H1 (cell line): ENCODE measurements around the gene CDK3. TPM values are rescaled to one million over a fixed set of nuclear protein-coding genes. Genes with fewer than 3 reads are reported as not detected.

ENCODE experiments used
- CTCF ChIA-PET: fragments of 300-600 bp; sonication (Branson Sonifier 250); formaldehyde crosslinking; loops from one replicate; lab custom pipeline; 2021; ENCODE audit not compliant: partially characterized antibody; lab: Charles Lee
- POLR2A ChIA-PET: fragments of 300-600 bp; sonication (Branson Sonifier 250); formaldehyde crosslinking; loops from one replicate; lab custom pipeline; 2021; ENCODE audit warnings: inconsistent platforms; ENCODE audit not compliant: partially characterized antibody; lab: Charles Lee
- DNase-seq, 2 experiments: peaks; one replicate each; pipeline versions ENCODE4 v3.0.0 to v3.0.0-alpha.2; 2010 to 2022; ENCODE audit warnings: low spot score in 2 of 2, low read depth in 1 of 2, mixed read lengths in 1 of 2
- FAIRE-seq: peaks from 2 replicates; lab custom pipeline; 2011; peaks lifted over from hg19 to GRCh38; lab: Jason Lieb, UNC
- H2AFZ ChIP-seq: 2 replicates; pipeline ENCODE4 v1.8.1; 2012; ENCODE audit warnings: low read length, inconsistent platforms
- H2AK5ac ChIP-seq: 2 replicates; pipeline ENCODE4 v1.6.1; 2013; ENCODE audit warnings: low read depth, low read length
- H2BK120ac ChIP-seq: replicated peaks from 2 replicates; pipeline ENCODE3; 2013; ENCODE audit warnings: low read depth, low read length, inconsistent platforms
- H2BK12ac ChIP-seq: 2 replicates; pipeline ENCODE4 v1.6.1; 2013; ENCODE audit warnings: low read depth, low read length
- H2BK15ac ChIP-seq: 2 replicates; pipeline ENCODE4 v1.6.1; 2013; ENCODE audit warnings: low read length
- H2BK20ac ChIP-seq: 2 replicates; pipeline ENCODE4 v1.6.1; 2013; ENCODE audit warnings: low read length
- H2BK5ac ChIP-seq: 2 replicates; pipeline ENCODE4 v1.6.1; 2013; ENCODE audit warnings: low read depth, low read length
- H3K14ac ChIP-seq: 2 replicates; pipeline ENCODE4 v1.6.1; 2013; ENCODE audit warnings: inconsistent platforms; ENCODE audit not compliant: insufficient read length
- H3K18ac ChIP-seq: 2 replicates; pipeline ENCODE4 v1.6.1; 2013; ENCODE audit warnings: low read length; ENCODE audit errors: extremely low read depth
- H3K23ac ChIP-seq: 2 replicates; pipeline ENCODE4 v1.6.1; 2013; ENCODE audit warnings: inconsistent platforms; ENCODE audit not compliant: insufficient read length
- H3K23me2 ChIP-seq: 2 replicates; pipeline ENCODE4 v1.6.1; 2013; ENCODE audit warnings: low read depth, low read length
- H3K27ac ChIP-seq: 2 replicates; pipeline ENCODE4 v1.6.1; 2011; ENCODE audit warnings: low read depth, low read length, inconsistent platforms
- H3K27me3 ChIP-seq, 4 experiments: replicated peaks in 1 of 4; 1 replicate in 1 of 4; 2 replicates in 3 of 4; pipeline versions ENCODE4 v1.6.1 to v1.8.1; 2011 to 2013; ENCODE audit warnings: low read length in 3 of 4, mild to moderate bottlenecking in 3 of 4, inconsistent platforms in 2 of 4, mixed read lengths in 2 of 4, moderate library complexity in 1 of 4; ENCODE audit not compliant: control insufficient read depth in 3 of 4, insufficient read depth in 3 of 4; ENCODE audit errors: extremely low read depth in 1 of 4
- H3K36me3 ChIP-seq, 4 experiments: 2 replicates each; pipeline versions ENCODE4 v1.6.1 to v1.8.1; 2011 to 2013; ENCODE audit warnings: mild to moderate bottlenecking in 4 of 4, low read length in 3 of 4, moderate library complexity in 2 of 4, control low read depth in 1 of 4, inconsistent platforms in 1 of 4; ENCODE audit not compliant: insufficient read depth in 4 of 4, control insufficient read depth in 2 of 4
- H3K4ac ChIP-seq: replicated peaks from 2 replicates; pipeline ENCODE3; 2013; ENCODE audit warnings: low read length, low read depth, mixed read lengths, inconsistent platforms; ENCODE audit not compliant: insufficient read length
- H3K4me1 ChIP-seq, 4 experiments: replicated peaks in 1 of 4; 1 replicate in 1 of 4; 2 replicates in 3 of 4; pipeline versions ENCODE4 v1.6.1 to v1.8.1; 2011 to 2013; ENCODE audit warnings: low read length in 3 of 4, inconsistent platforms in 2 of 4, mixed read lengths in 1 of 4; ENCODE audit not compliant: insufficient read depth in 4 of 4, control insufficient read depth in 3 of 4
- H3K4me2 ChIP-seq, 2 experiments: 2 replicates each; pipeline versions ENCODE4 v1.6.1 to v1.8.1; 2011 to 2013; ENCODE audit warnings: low read depth in 2 of 2, low read length in 2 of 2, control low read depth in 1 of 2, inconsistent platforms in 1 of 2, mild to moderate bottlenecking in 1 of 2; ENCODE audit not compliant: insufficient read depth in 1 of 2
- H3K4me3 ChIP-seq, 4 experiments: fragments of 200-600, 300-600 bp in 1 of 4; sonication (generic), shearing (Covaris generic), sonication (Bioruptor Twin) in 1 of 4; 2 replicates each; pipeline versions ENCODE4 v1.5.1 to v1.8.1; 2011 to 2016; ENCODE audit warnings: low read length in 4 of 4, low read depth in 3 of 4, control low read depth in 2 of 4, inconsistent platforms in 2 of 4, mild to moderate bottlenecking in 2 of 4, mixed read lengths in 1 of 4, moderate library complexity in 1 of 4; ENCODE audit not compliant: insufficient read depth in 2 of 4; ENCODE audit errors: extremely low read depth in 1 of 4
- H3K56ac ChIP-seq: replicated peaks from 2 replicates; pipeline ENCODE3; 2013; ENCODE audit warnings: low read depth, mild to moderate bottlenecking, mixed read lengths, low read length, inconsistent platforms; ENCODE audit not compliant: insufficient read length
- H3K79me1 ChIP-seq: 2 replicates; pipeline ENCODE4 v1.6.1; 2013; ENCODE audit warnings: low read depth, low read length, control low read depth
- H3K79me2 ChIP-seq, 2 experiments: 2 replicates each; pipeline versions ENCODE4 v1.6.1 to v1.8.1; 2012 to 2013; ENCODE audit warnings: low read length in 2 of 2, mild to moderate bottlenecking in 2 of 2, inconsistent platforms in 1 of 2; ENCODE audit not compliant: insufficient read depth in 2 of 2, control insufficient read depth in 1 of 2
- H3K9ac ChIP-seq, 4 experiments: replicated peaks in 1 of 4; 1 replicate in 1 of 4; 2 replicates in 3 of 4; pipeline versions ENCODE4 v1.6.1 to v1.8.1; 2011 to 2013; ENCODE audit warnings: low read depth in 3 of 4, low read length in 3 of 4, control low read depth in 2 of 4, mild to moderate bottlenecking in 2 of 4, moderate library complexity in 2 of 4, inconsistent platforms in 1 of 4; ENCODE audit errors: extremely low read depth in 1 of 4
- H3K9me3 ChIP-seq, 2 experiments: 2 replicates each; pipeline versions ENCODE4 v1.6.1 to v1.8.1; 2012 to 2013; ENCODE audit warnings: mild to moderate bottlenecking in 2 of 2, moderate library complexity in 2 of 2, control low read depth in 1 of 2, inconsistent platforms in 1 of 2, low read depth in 1 of 2, low read length in 1 of 2, mixed read lengths in 1 of 2; ENCODE audit not compliant: insufficient read depth in 2 of 2
- H4K20me1 ChIP-seq, 2 experiments: replicated peaks in 1 of 2; 2 replicates each; pipeline versions ENCODE3 to v1.8.1; 2011 to 2013; ENCODE audit warnings: inconsistent platforms in 2 of 2, low read length in 2 of 2, mild to moderate bottlenecking in 1 of 2; ENCODE audit not compliant: insufficient read depth in 2 of 2, control insufficient read depth in 1 of 2
- H4K5ac ChIP-seq: 2 replicates; pipeline ENCODE4 v1.6.1; 2013; ENCODE audit warnings: low read length, low read depth, mixed read lengths, inconsistent platforms; ENCODE audit not compliant: insufficient read length
- H4K8ac ChIP-seq: 2 replicates; pipeline ENCODE4 v1.8.0; 2013; ENCODE audit warnings: mild to moderate bottlenecking, moderate library complexity, low read length, inconsistent platforms; ENCODE audit not compliant: insufficient read depth; ENCODE audit errors: extremely low read depth
- H4K91ac ChIP-seq: replicated peaks from 2 replicates; pipeline ENCODE3; 2013; ENCODE audit warnings: low read length, mixed read lengths, inconsistent platforms; ENCODE audit not compliant: insufficient read length
- CTBP2 ChIP-seq: IDR thresholded peaks from 2 replicates; pipeline ENCODE4 v1.7.0; 2011; ENCODE audit warnings: borderline replicate concordance, mild to moderate bottlenecking, moderate library complexity, mixed read lengths, low read length; ENCODE audit not compliant: insufficient read depth, insufficient read length
- CTCF ChIP-seq, 3 experiments: IDR thresholded peaks; 1 replicate in 2 of 3; 2 replicates in 1 of 3; pipeline versions ENCODE4 v1.5.1 to v1.6.1; 2011; ENCODE audit warnings: low read length in 3 of 3, mild to moderate bottlenecking in 3 of 3, inconsistent platforms in 2 of 3, low read depth in 1 of 3, moderate library complexity in 1 of 3; ENCODE audit not compliant: insufficient read depth in 1 of 3; ENCODE audit errors: control extremely low read depth in 1 of 3
- EGR1 ChIP-seq: IDR thresholded peaks from 2 replicates; pipeline ENCODE4 v1.6.1; 2011; ENCODE audit warnings: low read depth, low read length, borderline replicate concordance
- HDAC2 ChIP-seq, 2 experiments: fragments of 300-600 bp in 1 of 2; sonication (generic) in 1 of 2; IDR thresholded peaks; 2 replicates each; pipeline ENCODE4 v1.6.1; 2011 to 2012; ENCODE audit warnings: low read depth in 2 of 2, low read length in 2 of 2, mild to moderate bottlenecking in 2 of 2, moderate library complexity in 2 of 2, borderline replicate concordance in 1 of 2, inconsistent platforms in 1 of 2
- HDAC6 ChIP-seq: IDR thresholded peaks from one replicate; pipeline ENCODE4 v1.7.1; 2012; ENCODE audit warnings: low read depth, mild to moderate bottlenecking, inconsistent platforms, low read length, moderate library complexity
- PHF8 ChIP-seq: fragments of 200-600 bp; sonication (generic); conservative IDR thresholded peaks from 2 replicates; pipeline ENCODE4 v1.7.1; 2012; ENCODE audit warnings: low read depth, mild to moderate bottlenecking, inconsistent platforms, low read length, moderate library complexity
- RBBP5 ChIP-seq: IDR thresholded peaks from 2 replicates; pipeline ENCODE4 v1.7.1; 2012; ENCODE audit warnings: low read depth, mild to moderate bottlenecking, inconsistent platforms, low read length, moderate library complexity, borderline replicate concordance
- RXRA ChIP-seq: IDR thresholded peaks from 2 replicates; pipeline ENCODE4 v1.6.1; 2011; ENCODE audit warnings: low read depth, mild to moderate bottlenecking, low read length, moderate library complexity; ENCODE audit not compliant: insufficient read depth
- SP2 ChIP-seq: IDR thresholded peaks from 2 replicates; pipeline ENCODE4 v1.6.1; 2012; ENCODE audit warnings: mild to moderate bottlenecking, low read length, inconsistent platforms
- SRF ChIP-seq: IDR thresholded peaks from 2 replicates; pipeline ENCODE4 v1.6.1; 2011; ENCODE audit warnings: mild to moderate bottlenecking, low read depth, low read length, moderate library complexity
- TBP ChIP-seq: IDR thresholded peaks from 2 replicates; pipeline ENCODE4 v1.6.1; 2011; ENCODE audit warnings: low read depth, low read length, improper control_type of control experiment
- YY1 ChIP-seq: IDR thresholded peaks from 2 replicates; pipeline ENCODE4 v1.6.1; 2011; ENCODE audit warnings: low read depth, mild to moderate bottlenecking, low read length
- WGBS, 2 experiments: shearing (Covaris generic) in 1 of 2; methylation state at CpG; one replicate each; pipeline versions ENCODE4 v1.1.6 to v1.1.7; 2013 to 2015; ENCODE audit warnings: low lambda C conversion rate in 2 of 2, mixed read lengths in 2 of 2, inconsistent platforms in 1 of 2, low coverage in 1 of 2, missing lambda C conversion rate in 1 of 2; ENCODE audit not compliant: insufficient replicate concordance in 2 of 2, insufficient coverage in 1 of 2, insufficient read length in 1 of 2; ENCODE audit errors: extremely low coverage in 1 of 2, missing lambda C conversion rate in 1 of 2; 5-methylcytosine and 5-hydroxymethylcytosine counted together
- polyA plus RNA-seq, 7 experiments: library from polyadenylated mRNA; depleted of rRNA in 3 of 7; stranded (reverse) in 5 of 7; unstranded in 2 of 7; fragments of >200 nt in 5 of 7; fragments of 200-250 nt in 2 of 7; gene quantifications; 1 replicate in 5 of 7; 2 replicates in 1 of 7; 4 replicates in 1 of 7; pipeline versions ENCODE4 v1.2.1 to v1.2.3, GENCODE V29; 2011 to 2013; ENCODE audit warnings: missing spikeins in 2 of 7, mixed read lengths in 2 of 7
- total RNA-seq: library from RNA; stranded (reverse); fragmentation: NEBNext Ultra II Directional; extraction: Animal tissue kit (Norgen Biotek cat#: 25700); gene quantifications from 2 replicates; pipeline ENCODE4 v1.2.1, GENCODE V29; 2021

CDK3 gene
- total and polyA plus RNA-seq, 2 of the 8 experiments (the other 6 are each of a cell fraction or from before 2014, with no cell fraction given): 10.0 to 14.6 TPM

GRCh38 chr17:75991396-75991795 lies 9.3 kb upstream of the CDK3 start:
- Histone ChIP-seq H3K79me2 (no peaks in the 10 kb centered on the region), H3K23me2 (no peaks in the 10 kb centered on the region), H4K20me1 (no peaks in the 10 kb centered on the region), H3K27me3 (no peaks in the 10 kb centered on the region), H2AK5ac (no peak overlapping the region), H3K4ac (no peak overlapping the region), H3K27ac (no peak overlapping the region), H2BK15ac (no peak overlapping the region), H3K9me3 (no peaks in the 10 kb centered on the region), H3K56ac (no peak overlapping the region), H3K18ac (no peak overlapping the region), H2BK5ac (no peak overlapping the region), H4K5ac (no peak overlapping the region), H3K4me3 (no peak overlapping the region), H2BK12ac (no peak overlapping the region), H3K36me3 (peaks cover 4 to 10% (median 7%) of the 10 kb centered on the region in 4 experiments; a peak in 7 of 8 replicates), H3K4me1 (no peaks in the 10 kb centered on the region), H3K23ac (no peak overlapping the region), H3K4me2 (no peak overlapping the region), H3K79me1 (no peaks in the 10 kb centered on the region), H3K14ac (no peak overlapping the region), H2BK120ac (no peak overlapping the region), H4K8ac (no peak overlapping the region), H2AFZ (no peak overlapping the region), H4K91ac (no peak overlapping the region), H3K9ac (no peak overlapping the region), H2BK20ac (no peak overlapping the region)
- FAIRE-seq (no peak), DNase-seq (no peak)
- CTCF ChIA-PET: interaction anchor here (0.6 to 1.4 kb wide), 6 partner anchors 9 to 728 kb away, joined by 3 to 6 read pairs (median 4); partner anchors contain the start of gene MRPL38
- POLR2A ChIA-PET: no interaction called here
- 93% methylated on average over 9 of the region's 9 CpGs; no CpG with 5 or more reads in 1 of the 2 experiments for WGBS, 2 experiments
- no peak for TF ChIP-seq EGR1
- TF ChIP-seq HDAC6: no peak
- no peak for TF ChIP-seq PHF8
- no peak for TF ChIP-seq TBP
- no peak for TF ChIP-seq RXRA
- no peak for TF ChIP-seq SP2
- no peak for TF ChIP-seq CTBP2
- no peak for TF ChIP-seq HDAC2 (IDR thresholded peaks at IDR 0.05; ENCODE audit: borderline replicate concordance in 1 of 2, low read depth in 2 of 2, low read length in 2 of 2)
- no peak for TF ChIP-seq SRF
- TF ChIP-seq RBBP5: no peak
- no peak for TF ChIP-seq YY1
- TF ChIP-seq CTCF (IDR thresholded peaks at IDR 0.05; ENCODE audit: control extremely low read depth in 1 of 3, insufficient read depth in 1 of 3, low read depth in 1 of 3, low read length in 3 of 3): no peak
